ENCODE measurements around the gene COPE. TPM values are rescaled to one million over a fixed set of nuclear protein-coding genes. Genes with fewer than 3 reads are reported as not detected.

COPE gene
- total and polyA plus RNA-seq, 4 donors, result 94.1 to 365 (median 275) TPM

- Histone ChIP-seq H3K9ac (ENCODE audit: insufficient read depth in 1 of 2, low read length in 2 of 2) (no peak overlapping the region), H3K36me3 (ENCODE audit: control insufficient read depth in 4 of 4, insufficient read depth in 4 of 4, low read length in 4 of 4) (peaks cover 0 to 26% (median 15%) of the 10 kb centered on the region in 4 donors), H3K4me3 (no peak overlapping the region), H3K9me3 (ENCODE audit: control insufficient read depth in 4 of 4, insufficient read depth in 3 of 4, low read length in 3 of 4) (no peaks in the 10 kb centered on the region), H3K27me3 (ENCODE audit: control insufficient read depth in 3 of 3, insufficient read depth in 3 of 3, low read length in 2 of 3) (no peaks in the 10 kb centered on the region), H3K27ac (ENCODE audit: low read depth in 1 of 2, low read length in 1 of 2) (no peak overlapping the region), H3K4me1 (ENCODE audit: control insufficient read depth in 5 of 5, insufficient read depth in 5 of 5, low read length in 5 of 5) (peaks cover 0 to 19% (median 6%) of the 10 kb centered on the region in 5 donors)
- WGBS, 2 donors, result 57 to 67% methylated on average over 5 of the region's 5 CpGs
- ATAC-seq (ENCODE audit: insufficient read depth, low FRiP score), result no peak
- peak; percentile 33 to 45 (median 39) for DNase-seq
- peak; percentile 0 for TF ChIP-seq CTCF (IDR thresholded peaks at IDR 0.05; ENCODE audit: control extremely low read depth, extremely low read depth)
Observed at GRCh38 chr19:18915639-18916038, 3.5 kb downstream of the COPE start.

- Histone ChIP-seq H3K27ac (ENCODE audit: low read depth in 1 of 2, low read length in 1 of 2) (no peak overlapping the region), H3K9ac (ENCODE audit: insufficient read depth in 1 of 2, low read length in 2 of 2) (no peak overlapping the region), H3K36me3 (ENCODE audit: control insufficient read depth in 4 of 4, insufficient read depth in 4 of 4, low read length in 4 of 4) (peaks cover 0 to 37% (median 16%) of the 10 kb centered on the region in 4 donors), H3K9me3 (ENCODE audit: control insufficient read depth in 4 of 4, insufficient read depth in 3 of 4, low read length in 3 of 4) (no peaks in the 10 kb centered on the region), H3K4me3 (no peak overlapping the region), H3K4me1 (ENCODE audit: control insufficient read depth in 5 of 5, insufficient read depth in 5 of 5, low read length in 5 of 5) (peaks cover 0 to 10% (median 0%) of the 10 kb centered on the region in 5 donors), H3K27me3 (ENCODE audit: control insufficient read depth in 3 of 3, insufficient read depth in 3 of 3, low read length in 2 of 3) (no peaks in the 10 kb centered on the region)
- no peak for TF ChIP-seq CTCF (IDR thresholded peaks at IDR 0.05; ENCODE audit: control extremely low read depth, extremely low read depth)
- DNase-seq, result no peak
- no peak for ATAC-seq (ENCODE audit: insufficient read depth, low FRiP score)
- 91 to 95% methylated on average over 5 of the region's 5 CpGs for whole genome bisulfite sequencing, 2 donors
Observed at GRCh38 chr19:18913466-18913865, 5.7 kb downstream of the COPE start.

- WGBS, 2 donors, result 97% methylated on average over 14 of the region's 14 CpGs
- no peak for TF ChIP-seq CTCF (IDR thresholded peaks at IDR 0.05; ENCODE audit: control extremely low read depth, extremely low read depth)
- H3K36me3 ChIP-seq (ENCODE audit: control insufficient read depth in 4 of 4, insufficient read depth in 4 of 4, low read length in 4 of 4), result peaks cover 0 to 38% (median 17%) of the 10 kb centered on the region in 4 donors
Observed at GRCh38 chr19:18912933-18913332, 6.3 kb downstream of the COPE start.

More at GRCh38 chr19:18912933-18913332, 6.3 kb downstream of the COPE start:
- no peak for ATAC-seq (ENCODE audit: insufficient read depth, low FRiP score)
- peaks cover 0 to 4% (median 0%) of the 10 kb centered on the region in 5 donors for H3K4me1 ChIP-seq (ENCODE audit: control insufficient read depth in 5 of 5, insufficient read depth in 5 of 5, low read length in 5 of 5)
- no peaks in the 10 kb centered on the region for H3K9me3 ChIP-seq (ENCODE audit: control insufficient read depth in 4 of 4, insufficient read depth in 3 of 4, low read length in 3 of 4)
- H3K27ac ChIP-seq (ENCODE audit: low read depth in 1 of 2, low read length in 1 of 2), result no peak overlapping the region
- no peak for DNase-seq
- no peak overlapping the region for H3K4me3 ChIP-seq
- no peaks in the 10 kb centered on the region for H3K27me3 ChIP-seq (ENCODE audit: control insufficient read depth in 3 of 3, insufficient read depth in 3 of 3, low read length in 2 of 3)
- no peak overlapping the region for H3K9ac ChIP-seq (ENCODE audit: insufficient read depth in 1 of 2, low read length in 2 of 2)
